Brain microvascular endothelial cell (primary cell): ENCODE measurements around the gene NUDT2.

Experiments
- DNase-seq: peaks from one replicate; pipeline ENCODE4 v3.0.0-alpha.2; 2020
- H3K27ac ChIP-seq: fragments of 250-450 bp; sonication (Bioruptor Pico); 2 replicates; pipeline ENCODE4 v1.5.1; 2020; ENCODE audit warnings: mild to moderate bottlenecking, moderate library complexity
- H3K27me3 ChIP-seq: fragments of 250-450 bp; sonication (Bioruptor Pico); replicated peaks from 2 replicates; pipeline ENCODE4 v1.5.1; 2020; ENCODE audit warnings: mild to moderate bottlenecking
- H3K36me3 ChIP-seq: fragments of 250-450 bp; sonication (Bioruptor Pico); replicated peaks from 2 replicates; pipeline ENCODE4 v1.5.1; 2020; ENCODE audit warnings: mild to moderate bottlenecking
- H3K4me3 ChIP-seq: 2 replicates; pipeline ENCODE4 v1.5.1; 2011; ENCODE audit warnings: low read depth, mild to moderate bottlenecking, control low read depth, low read length, moderate library complexity
- CTCF ChIP-seq: IDR thresholded peaks from 2 replicates; pipeline ENCODE4 v1.5.1; 2011; ENCODE audit warnings: low read depth, mild to moderate bottlenecking, moderate library complexity, low read length, control low read depth, inconsistent platforms; ENCODE audit errors: missing control alignments
- in situ Hi-C: cut with HindIII; loops from 2 replicates; pipeline ENCODE4 v1.10.0; 2017; ENCODE audit warnings: low sequenced_read_pairs, low pct_ligation_motif_present

NUDT2 gene

GRCh38 chr9:34328987-34329832 lies at the start of gene NUDT2, which contains the start of gene KIF24:
NUDT2 (plus strand) TSS chr9:34329569; CDS start chr9:34339040, 9,471 bp downstream.
KIF24 (minus strand) TSS chr9:34329268; CDS start chr9:34311346, 17,922 bp downstream.
- TF ChIP-seq CTCF = no peak
- DNase-seq = peak; percentile 100
- Histone ChIP-seq H3K27ac (peak within 1 kb of the TSS; percentile 80), H3K36me3 (no peaks in the 10 kb centered on the region), H3K4me3 (peak within 1 kb of the TSS; percentile 97), H3K27me3 (no peaks in the 10 kb centered on the region)
- in situ Hi-C loops = no loop called here

- no peak for TF ChIP-seq CTCF
- no peaks in the 10 kb centered on the region for H3K27me3 ChIP-seq
- DNase-seq = no peak
- H3K27ac ChIP-seq = no peak overlapping the region
- H3K36me3 ChIP-seq = no peaks in the 10 kb centered on the region
- in situ Hi-C loops = no loop called here
- H3K4me3 ChIP-seq = no peak overlapping the region
Observed at GRCh38 chr9:34282096-34282495, 47.3 kb upstream of the NUDT2 start.

GRCh38 chr9:34289159-34289558 lies 40.2 kb upstream of the NUDT2 start:
- no peaks in the 10 kb centered on the region for H3K36me3 ChIP-seq
- DNase-seq = no peak
- no peak for TF ChIP-seq CTCF
- no peaks in the 10 kb centered on the region for H3K27me3 ChIP-seq
- no peak overlapping the region for H3K4me3 ChIP-seq
- no peak overlapping the region for H3K27ac ChIP-seq
- in situ Hi-C loops = no loop called here

- TF ChIP-seq CTCF = no peak
- in situ Hi-C loops = no loop called here
- Histone ChIP-seq H3K27me3 (no peaks in the 10 kb centered on the region), H3K4me3 (no peak overlapping the region), H3K27ac (no peak overlapping the region), H3K36me3 (no peaks in the 10 kb centered on the region)
- DNase-seq = no peak
Observed at GRCh38 chr9:34291023-34291422, 38.3 kb upstream of the NUDT2 start.

- Histone ChIP-seq H3K27me3 (no peaks in the 10 kb centered on the region), H3K36me3 (no peaks in the 10 kb centered on the region), H3K4me3 (no peak overlapping the region), H3K27ac (no peak overlapping the region)
- in situ Hi-C loops = no loop called here
- no peak for TF ChIP-seq CTCF
- DNase-seq = no peak
Observed at GRCh38 chr9:34291423-34291822, 37.9 kb upstream of the NUDT2 start.
